ENCODE data around the gene AMBP.

DNA sequence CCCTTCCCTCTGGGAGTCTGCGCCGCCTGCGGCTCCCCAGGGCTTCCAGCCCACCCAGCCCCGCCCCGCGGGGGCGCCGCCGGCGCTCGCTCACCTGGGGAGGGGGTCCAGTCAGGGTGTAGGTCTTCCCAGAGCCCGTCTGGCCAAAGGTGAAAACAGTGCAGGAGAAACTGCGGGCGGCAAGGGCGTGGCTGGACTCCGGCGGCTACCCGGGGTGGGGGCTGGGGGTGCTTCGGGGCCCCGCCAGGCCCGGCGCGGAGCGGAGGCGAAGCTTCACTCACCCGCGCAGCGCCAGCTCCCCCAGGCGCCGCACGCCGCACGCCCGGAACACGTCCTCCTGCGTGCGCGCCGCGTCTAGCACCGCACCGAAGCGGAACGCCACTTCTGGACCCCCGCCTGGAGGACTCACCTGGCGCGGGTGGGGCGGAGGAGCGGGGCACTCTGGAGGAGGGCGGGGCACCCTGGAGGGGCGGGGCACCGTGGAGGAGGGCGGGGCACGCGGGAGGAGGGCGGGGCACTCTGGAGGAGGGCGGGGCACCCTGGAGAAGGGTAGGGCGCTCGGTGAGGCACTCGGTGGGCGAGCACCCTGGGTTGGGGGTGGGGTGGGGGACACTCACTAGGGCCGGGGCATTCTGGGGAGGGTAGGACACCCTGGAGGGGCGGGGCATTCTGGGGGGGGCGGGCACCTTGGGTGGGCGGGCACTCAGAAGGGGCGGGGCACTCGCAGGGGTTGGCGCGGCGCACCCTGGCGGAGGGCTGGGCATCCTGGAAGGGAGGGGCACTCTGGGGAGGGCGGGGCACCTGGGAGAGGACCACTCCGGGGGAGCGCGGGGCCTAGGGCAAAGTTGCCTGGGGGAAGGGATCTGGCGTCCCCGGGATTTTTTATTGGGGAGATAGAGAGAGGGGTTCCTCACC lies 20.2 kb upstream of the AMBP start:
- TF ChIP-seq EZH2 (IDR thresholded peaks at IDR 0.05; ENCODE audit: insufficient read depth, poor library complexity, severe bottlenecking) = no peak
- TF ChIP-seq EZH2phosphoT487 (IDR thresholded peaks at IDR 0.05; ENCODE audit: insufficient read depth, low read depth) = no peak
